H9 (cell line): ENCODE results near the gene TFAP2E. TPM values are rescaled to one million over a fixed set of nuclear protein-coding genes. Genes with fewer than 3 reads are reported as not detected.

Experiments used
- DNase-seq: peaks from one replicate; pipeline ENCODE4 v3.0.0-alpha.2; 2017
- H2AFZ ChIP-seq: one replicate; pipeline ENCODE4 v1.6.1; 2013; ENCODE audit warnings: mild to moderate bottlenecking, low read length, control low read depth, moderate library complexity
- H2AK5ac ChIP-seq: 2 replicates; pipeline ENCODE4 v1.6.1; 2013; ENCODE audit warnings: low read length, control low read depth, mixed read lengths; ENCODE audit not compliant: insufficient read length
- H2BK120ac ChIP-seq: one replicate; pipeline ENCODE4 v1.6.1; 2013; ENCODE audit warnings: low read depth, mild to moderate bottlenecking, low read length, control low read depth, inconsistent platforms; ENCODE audit not compliant: poor library complexity, severe bottlenecking
- H2BK12ac ChIP-seq: 2 replicates; pipeline ENCODE4 v1.6.1; 2013; ENCODE audit warnings: low read length, control low read depth, mixed read lengths, low read depth; ENCODE audit not compliant: insufficient read length
- H2BK15ac ChIP-seq: 2 replicates; pipeline ENCODE4 v1.6.1; 2013; ENCODE audit warnings: low read depth, low read length, control low read depth
- H2BK20ac ChIP-seq: one replicate; pipeline ENCODE4 v1.6.1; 2013; ENCODE audit warnings: low read depth, mild to moderate bottlenecking, low read length, control low read depth, inconsistent platforms; ENCODE audit not compliant: poor library complexity, severe bottlenecking
- H2BK5ac ChIP-seq: 2 replicates; pipeline ENCODE4 v1.6.1; 2013; ENCODE audit warnings: low read length, control low read depth, mixed read lengths; ENCODE audit not compliant: insufficient read length
- H3K14ac ChIP-seq: 2 replicates; pipeline ENCODE4 v1.6.1; 2013; ENCODE audit warnings: low read length, control low read depth; ENCODE audit not compliant: insufficient read depth
- H3K18ac ChIP-seq: 2 replicates; pipeline ENCODE4 v1.6.1; 2013; ENCODE audit warnings: low read depth, mild to moderate bottlenecking, mixed read lengths, low read length, control low read depth; ENCODE audit not compliant: insufficient read length
- H3K23ac ChIP-seq: 2 replicates; pipeline ENCODE4 v1.6.1; 2013; ENCODE audit warnings: low read length, control low read depth, mixed read lengths, low read depth; ENCODE audit not compliant: insufficient read length
- H3K23me2 ChIP-seq: 2 replicates; pipeline ENCODE4 v1.6.1; 2013; ENCODE audit warnings: low read depth, mild to moderate bottlenecking, mixed read lengths, low read length, control low read depth; ENCODE audit not compliant: insufficient read length, poor library complexity, severe bottlenecking
- H3K27ac ChIP-seq: 2 replicates; pipeline ENCODE4 v1.5.1; 2013; ENCODE audit warnings: low read length, control low read depth, mixed read lengths, low read depth; ENCODE audit not compliant: insufficient read length
- H3K27me3 ChIP-seq: 2 replicates; pipeline ENCODE4 v1.6.1; 2013; ENCODE audit warnings: low read length, control low read depth, inconsistent platforms; ENCODE audit not compliant: insufficient read depth
- H3K4ac ChIP-seq: 2 replicates; pipeline ENCODE4 v1.6.1; 2013; ENCODE audit warnings: low read depth, mild to moderate bottlenecking, control low read depth, inconsistent platforms, low read length, moderate library complexity
- H3K4me1 ChIP-seq: 2 replicates; pipeline ENCODE4 v1.6.1; 2013; ENCODE audit warnings: low read length, control low read depth, inconsistent platforms; ENCODE audit not compliant: insufficient read depth
- H3K4me2 ChIP-seq: 2 replicates; pipeline ENCODE4 v1.6.1; 2013; ENCODE audit warnings: low read length, control low read depth, mixed read lengths; ENCODE audit not compliant: insufficient read length, insufficient read depth
- H3K56ac ChIP-seq: 2 replicates; pipeline ENCODE4 v1.6.1; 2013; ENCODE audit warnings: low read depth, mild to moderate bottlenecking, mixed read lengths, low read length, control low read depth; ENCODE audit not compliant: insufficient read length
- H3K79me1 ChIP-seq: 2 replicates; pipeline ENCODE4 v1.6.1; 2013; ENCODE audit warnings: low read depth, mild to moderate bottlenecking, moderate library complexity, low read length, control low read depth, inconsistent platforms; ENCODE audit not compliant: insufficient read depth, poor library complexity, severe bottlenecking
- H3K79me2 ChIP-seq: 2 replicates; pipeline ENCODE4 v1.6.1; 2013; ENCODE audit warnings: low read length, control low read depth, inconsistent platforms; ENCODE audit not compliant: insufficient read depth
- H3K9ac ChIP-seq: 2 replicates; pipeline ENCODE4 v1.6.1; 2013; ENCODE audit warnings: low read length, control low read depth, mixed read lengths; ENCODE audit not compliant: insufficient read length; ENCODE audit errors: extremely low read depth
- H3K9me3 ChIP-seq: one replicate; pipeline ENCODE4 v1.6.1; 2013; ENCODE audit warnings: low read depth, low read length, inconsistent platforms; ENCODE audit not compliant: control insufficient read depth
- H3T11ph ChIP-seq: one replicate; pipeline ENCODE4 v1.6.1; 2013; ENCODE audit warnings: mild to moderate bottlenecking, low read length, control low read depth, inconsistent platforms
- H4K20me1 ChIP-seq: one replicate; pipeline ENCODE4 v1.6.1; 2013; ENCODE audit not compliant: control insufficient read depth, insufficient read length, insufficient read depth
- H4K5ac ChIP-seq: 2 replicates; pipeline ENCODE4 v1.6.1; 2013; ENCODE audit warnings: low read depth, mild to moderate bottlenecking, mixed read lengths, low read length, control low read depth; ENCODE audit not compliant: insufficient read length
- H4K8ac ChIP-seq: replicated peaks from 2 replicates; pipeline ENCODE4 v1.6.1; 2013; ENCODE audit warnings: low read length, control low read depth, mixed read lengths, low read depth; ENCODE audit not compliant: insufficient read length
- H4K91ac ChIP-seq: 2 replicates; pipeline ENCODE4 v1.6.1; 2013; ENCODE audit warnings: low read depth, mild to moderate bottlenecking, moderate library complexity, mixed read lengths, low read length, control low read depth; ENCODE audit not compliant: insufficient read length
- H3K27ac Mint-ChIP-seq, 3 experiments: 2 replicates in 2 of 3; 3 replicates in 1 of 3; pipeline ENCODE4 v1.8.0; 2020 to 2021; ENCODE audit warnings: mixed read lengths in 3 of 3, mild to moderate bottlenecking in 1 of 3, moderate library complexity in 1 of 3
- H3K27me3 Mint-ChIP-seq: 2 replicates; pipeline ENCODE4 v1.8.0; 2021; ENCODE audit warnings: low read depth, mild to moderate bottlenecking, moderate library complexity, mixed read lengths
- H3K36me3 Mint-ChIP-seq, 3 experiments: 2 replicates in 2 of 3; 3 replicates in 1 of 3; pipeline ENCODE4 v1.8.0; 2020 to 2021; ENCODE audit warnings: low read depth in 3 of 3, mixed read lengths in 3 of 3; ENCODE audit not compliant: insufficient read depth in 1 of 3
- H3K4me1 Mint-ChIP-seq, 2 experiments: 2 replicates each; pipeline ENCODE4 v1.8.0; 2020; ENCODE audit warnings: mixed read lengths in 2 of 2
- H3K4me3 Mint-ChIP-seq, 2 experiments: 2 replicates in 1 of 2; 3 replicates in 1 of 2; pipeline ENCODE4 v1.8.0; 2020 to 2021; ENCODE audit warnings: mild to moderate bottlenecking in 2 of 2, mixed read lengths in 2 of 2, moderate library complexity in 1 of 2
- H3K9me3 Mint-ChIP-seq, 2 experiments: 2 replicates in 1 of 2; 3 replicates in 1 of 2; pipeline ENCODE4 v1.8.0; 2020; ENCODE audit warnings: mild to moderate bottlenecking in 2 of 2, mixed read lengths in 2 of 2, moderate library complexity in 1 of 2
- WGBS: extraction: QIAGEN DNeasy Blood & Tissue Kit; methylation state at CpG from one replicate; pipeline ENCODE4 v1.1.7; 2013; ENCODE audit warnings: missing lambda C conversion rate, low lambda C conversion rate, mixed read lengths; ENCODE audit not compliant: insufficient read length; ENCODE audit errors: extremely low coverage; 5-methylcytosine and 5-hydroxymethylcytosine counted together
- total RNA-seq: library from RNA; stranded (reverse); gene quantifications from 2 replicates; pipeline ENCODE4 v1.2.1, GENCODE V29; 2021
- TF ChIP-seq, protein P1 (sequence below): fragments of 200-600 bp; sonication (generic); conservative IDR thresholded peaks from 3 replicates; pipeline ENCODE4 v1.8.0; 2021; ENCODE audit warnings: antibody characterized with exemption, mild to moderate bottlenecking

Gene TFAP2E
- total RNA-seq, 1 experiment from 2014 or later, result 0.70 TPM

DNA sequence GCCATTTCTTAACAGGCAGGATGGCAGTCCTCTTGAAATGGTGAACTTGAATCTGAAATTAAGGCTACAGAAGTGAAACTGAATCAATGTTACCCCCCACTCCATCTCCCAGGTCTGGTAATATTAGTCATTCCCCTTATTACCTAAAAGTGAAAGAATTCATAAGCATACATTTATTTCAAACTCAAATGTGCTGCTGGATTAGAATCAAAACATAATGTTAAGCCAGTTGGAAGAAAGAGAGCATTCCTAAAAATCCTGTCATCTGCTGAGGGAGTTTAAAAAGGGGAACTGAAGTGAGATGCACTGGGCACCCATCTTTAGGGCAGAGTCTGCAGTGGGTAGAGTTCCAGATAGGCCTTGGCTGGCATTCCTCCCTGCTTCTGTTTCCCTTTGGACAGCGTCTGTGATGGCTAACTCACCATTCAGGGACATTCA, 33.3 kb upstream of the TFAP2E start:
- no peak overlapping the region for H2BK20ac ChIP-seq
- no peak for DNase-seq
- Mint-ChIP-seq H3K4me3 (no peak overlapping the region), H3K27ac (peak overlapping the region; percentile 17 to 63 (median 61); a peak in 3 of 7 replicates), H3K36me3 (peaks cover 3 to 24% (median 18%) of the 10 kb centered on the region in 3 experiments; a peak in 6 of 7 replicates), H3K4me1 (peaks cover 44 to 49% of the 10 kb centered on the region in 2 experiments), H3K27me3 (no peaks in the 10 kb centered on the region), H3K9me3 (no peaks in the 10 kb centered on the region)
- H4K91ac ChIP-seq, result no peak overlapping the region
- no peak overlapping the region for H2AK5ac ChIP-seq
- no peak overlapping the region for H3K14ac ChIP-seq
- H4K5ac ChIP-seq, result no peak overlapping the region
- TF ChIP-seq, protein P1, sequence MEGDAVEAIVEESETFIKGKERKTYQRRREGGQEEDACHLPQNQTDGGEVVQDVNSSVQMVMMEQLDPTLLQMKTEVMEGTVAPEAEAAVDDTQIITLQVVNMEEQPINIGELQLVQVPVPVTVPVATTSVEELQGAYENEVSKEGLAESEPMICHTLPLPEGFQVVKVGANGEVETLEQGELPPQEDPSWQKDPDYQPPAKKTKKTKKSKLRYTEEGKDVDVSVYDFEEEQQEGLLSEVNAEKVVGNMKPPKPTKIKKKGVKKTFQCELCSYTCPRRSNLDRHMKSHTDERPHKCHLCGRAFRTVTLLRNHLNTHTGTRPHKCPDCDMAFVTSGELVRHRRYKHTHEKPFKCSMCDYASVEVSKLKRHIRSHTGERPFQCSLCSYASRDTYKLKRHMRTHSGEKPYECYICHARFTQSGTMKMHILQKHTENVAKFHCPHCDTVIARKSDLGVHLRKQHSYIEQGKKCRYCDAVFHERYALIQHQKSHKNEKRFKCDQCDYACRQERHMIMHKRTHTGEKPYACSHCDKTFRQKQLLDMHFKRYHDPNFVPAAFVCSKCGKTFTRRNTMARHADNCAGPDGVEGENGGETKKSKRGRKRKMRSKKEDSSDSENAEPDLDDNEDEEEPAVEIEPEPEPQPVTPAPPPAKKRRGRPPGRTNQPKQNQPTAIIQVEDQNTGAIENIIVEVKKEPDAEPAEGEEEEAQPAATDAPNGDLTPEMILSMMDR, result no peak
- H3K56ac ChIP-seq, result no peak overlapping the region
- H2BK5ac ChIP-seq, result no peak overlapping the region
- no peak overlapping the region for H2BK12ac ChIP-seq
- no peak overlapping the region for H3T11ph ChIP-seq
- H2BK15ac ChIP-seq, result no peak overlapping the region
- H3K4ac ChIP-seq, result no peak overlapping the region
- H3K9me3 ChIP-seq, result no peaks in the 10 kb centered on the region
- no peak overlapping the region for H3K18ac ChIP-seq
- no peak overlapping the region for H4K8ac ChIP-seq
- no peaks in the 10 kb centered on the region for H4K20me1 ChIP-seq
- no peaks in the 10 kb centered on the region for H3K23me2 ChIP-seq
- H3K4me2 ChIP-seq, result no peak overlapping the region
- H3K23ac ChIP-seq, result no peak overlapping the region
- peaks cover 3% of the 10 kb centered on the region for H3K79me1 ChIP-seq
- no CpG with 5 or more reads among the region's 1 CpG for WGBS
- H3K27ac ChIP-seq, result no peak overlapping the region
- no peak overlapping the region for H2BK120ac ChIP-seq
- H2AFZ ChIP-seq, result no peak overlapping the region
- peaks cover 14% of the 10 kb centered on the region; the same call in 1 of the 2 replicates for H3K79me2 ChIP-seq
- H3K9ac ChIP-seq, result no peak overlapping the region
- no peaks in the 10 kb centered on the region for H3K27me3 ChIP-seq
- peaks cover 11% of the 10 kb centered on the region for H3K4me1 ChIP-seq
